ENCODE data around the gene CNTN1.

GRCh38 chr12:40735551-40736230, 43.5 kb downstream of the CNTN1 start:
- TF ChIP-seq CTCF (conservative IDR thresholded peaks at IDR 0.05) (no peak), ZFX (IDR thresholded peaks at IDR 0.05) (no peak)
